Measurements from ENCODE around the gene SGMS1. TPM values are rescaled to one million over a fixed set of nuclear protein-coding genes. Genes with fewer than 3 reads are reported as not detected.
A peak's percentile ranks its signal among the peaks of the same experiment; 100 is the strongest.

Gene SGMS1
- total and polyA plus RNA-seq, 2 donors (not counting 1 experiment from before 2014, with no cell fraction given), result 10.0 to 43.5 TPM

GRCh38 chr10:50387007-50387731 is 236.6 kb downstream of the SGMS1 start:
- Mint-ChIP-seq H3K27me3 (no peaks in the 10 kb centered on the region), H3K27ac (peak overlapping the region; percentile 12), H3K4me3 (peak overlapping the region; percentile 14), H3K4me1 (peaks cover 61% of the 10 kb centered on the region), H3K9me3 (ENCODE audit: insufficient read depth) (no peaks in the 10 kb centered on the region)
- H3K9me3 ChIP-seq (ENCODE audit: control extremely low read depth in 1 of 3, control insufficient read depth in 2 of 3, insufficient read depth in 1 of 3, low read length in 2 of 3), result no peaks in the 10 kb centered on the region
- no peaks in the 10 kb centered on the region for H3K27me3 ChIP-seq (replicated peaks in 1 of 4; ENCODE audit: control extremely low read depth in 1 of 4, control insufficient read depth in 3 of 4, insufficient read depth in 4 of 4, low read length in 3 of 4)
- DNase-seq (peak; percentile 43), ATAC-seq (ENCODE audit: low read depth) (no peak)
- H3K4me2 ChIP-seq (replicated peaks; ENCODE audit: low read depth, low read length, poor library complexity, severe bottlenecking), result peak overlapping the region; percentile 34
- intact Hi-C loops (cut with micrococcal nuclease), result no loop called here
- no peak for TF ChIP-seq EZH2 (IDR thresholded peaks at IDR 0.05; ENCODE audit: borderline replicate concordance, insufficient read depth, low read depth, low read length, poor library complexity, severe bottlenecking)
- TF ChIP-seq CTCF (IDR thresholded peaks at IDR 0.05), result no peak
- H3K9ac ChIP-seq (ENCODE audit: low read length), result no peak overlapping the region
- ChIA-PET POLR2A (no interaction called here), CTCF (interaction anchor here (1.6 kb wide), 1 partner anchor 111 kb away, joined by 3 read pairs; no protein-coding TSS in a partner anchor)
- 86% methylated on average over 3 of the region's 7 CpGs for WGBS (ENCODE audit: insufficient coverage)
- H3K27ac ChIP-seq (ENCODE audit: low read length in 2 of 2), result peak overlapping the region in 1 of 2 donors; percentile 30
- no peaks in the 10 kb centered on the region for H3K36me3 ChIP-seq (replicated peaks in 1 of 2; ENCODE audit: control extremely low read depth in 1 of 2, control insufficient read depth in 1 of 2, extremely low read depth in 1 of 2, insufficient read depth in 2 of 2, low read length in 1 of 2)
- peaks cover 3% of the 10 kb centered on the region for H4K20me1 ChIP-seq (ENCODE audit: control insufficient read depth, insufficient read depth, low read length, poor library complexity, severe bottlenecking)
- H2AFZ ChIP-seq (ENCODE audit: insufficient read depth, low read depth, low read length, poor library complexity, severe bottlenecking), result no peak overlapping the region
- peaks cover 20 to 25% of the 10 kb centered on the region in 2 donors for H3K4me1 ChIP-seq (ENCODE audit: control insufficient read depth in 2 of 2, insufficient read depth in 2 of 2, low read length in 2 of 2)
- no peak overlapping the region for H3K4me3 ChIP-seq (ENCODE audit: control extremely low read depth in 1 of 5, extremely low read depth in 1 of 5, insufficient read depth in 1 of 5, low read depth in 2 of 5, low read length in 4 of 5)
- peaks cover 25% of the 10 kb centered on the region for H3K79me2 ChIP-seq (ENCODE audit: control insufficient read depth, insufficient read depth, low read length)

- WGBS (ENCODE audit: insufficient coverage), result 90% methylated on average over 2 of the region's 2 CpGs
- POLR2A ChIA-PET, result no interaction called here
Measured at GRCh38 chr10:50385624-50386023, 238.1 kb downstream of the SGMS1 start.

More at GRCh38 chr10:50385624-50386023, 238.1 kb downstream of the SGMS1 start:
- Mint-ChIP-seq H3K4me1 (peaks cover 57% of the 10 kb centered on the region), H3K27ac (peak overlapping the region; percentile 16), H3K9me3 (ENCODE audit: insufficient read depth) (no peaks in the 10 kb centered on the region), H3K27me3 (no peaks in the 10 kb centered on the region), H3K4me3 (no peak overlapping the region)
- Histone ChIP-seq H3K9ac (ENCODE audit: low read length) (no peak overlapping the region), H3K4me3 (ENCODE audit: control extremely low read depth in 1 of 5, extremely low read depth in 1 of 5, insufficient read depth in 1 of 5, low read depth in 2 of 5, low read length in 4 of 5) (no peak overlapping the region), H3K4me2 (replicated peaks; ENCODE audit: low read depth, low read length, poor library complexity, severe bottlenecking) (no peak overlapping the region), H3K4me1 (ENCODE audit: control insufficient read depth in 2 of 2, insufficient read depth in 2 of 2, low read length in 2 of 2) (peaks cover 20 to 25% of the 10 kb centered on the region in 2 donors), H3K9me3 (ENCODE audit: control extremely low read depth in 1 of 3, control insufficient read depth in 2 of 3, insufficient read depth in 1 of 3, low read length in 2 of 3) (no peaks in the 10 kb centered on the region), H3K79me2 (ENCODE audit: control insufficient read depth, insufficient read depth, low read length) (peaks cover 20% of the 10 kb centered on the region), H2AFZ (ENCODE audit: insufficient read depth, low read depth, low read length, poor library complexity, severe bottlenecking) (no peak overlapping the region), H3K27me3 (replicated peaks in 1 of 4; ENCODE audit: control extremely low read depth in 1 of 4, control insufficient read depth in 3 of 4, insufficient read depth in 4 of 4, low read length in 3 of 4) (no peaks in the 10 kb centered on the region), H3K36me3 (replicated peaks in 1 of 2; ENCODE audit: control extremely low read depth in 1 of 2, control insufficient read depth in 1 of 2, extremely low read depth in 1 of 2, insufficient read depth in 2 of 2, low read length in 1 of 2) (no peaks in the 10 kb centered on the region), H3K27ac (ENCODE audit: low read length in 2 of 2) (no peak overlapping the region), H4K20me1 (ENCODE audit: control insufficient read depth, insufficient read depth, low read length, poor library complexity, severe bottlenecking) (peaks cover 3% of the 10 kb centered on the region)
- ATAC-seq (ENCODE audit: low read depth), result no peak
- TF ChIP-seq EZH2 (IDR thresholded peaks at IDR 0.05; ENCODE audit: borderline replicate concordance, insufficient read depth, low read depth, low read length, poor library complexity, severe bottlenecking) (no peak), CTCF (IDR thresholded peaks at IDR 0.05) (no peak)
- no peak for DNase-seq
- CTCF ChIA-PET, result interaction anchor here (1.6 kb wide), 1 partner anchor 110 kb away, joined by 3 read pairs; no protein-coding TSS in a partner anchor
- intact Hi-C loops (cut with micrococcal nuclease), result no loop called here
